Spleen (tissue), 7 donors: Measurements from ENCODE around the gene BPI.

ENCODE experiments used
- CTCF ChIP-seq, 11 experiments: fragments of 200-600 bp in 7 of 11; fragments of 450-650 bp in 4 of 11; sonication (generic) in 4 of 11; IDR thresholded peaks in 8 of 11; conservative IDR thresholded peaks in 3 of 11; 1 replicate in 7 of 11; 2 replicates in 4 of 11; pipeline versions ENCODE4 v1.4.0 to v1.8.0; 2016 to 2021; ENCODE audit warnings: antibody characterized with exemption in 11 of 11, inconsistent platforms in 4 of 11, mild to moderate bottlenecking in 1 of 11
- POLR2A ChIP-seq, 3 donors: fragments of 450-650 bp; IDR thresholded peaks; one replicate each; pipeline ENCODE4 v1.5.1; 2017; ENCODE audit warnings: antibody characterized with exemption in 3 of 3, mild to moderate bottlenecking in 1 of 3
- POLR2AphosphoS5 ChIP-seq, 3 donors: sonication (generic); formaldehyde crosslinking; IDR thresholded peaks; one replicate each; pipeline ENCODE4 v1.5.1; 2017; ENCODE audit warnings: antibody characterized with exemption in 3 of 3
- donor health status: DM: no; HTN: no; CAD: no; lungs with moderate emphysema.
- donor health status: DM: no; HTN: no; CAD: no.
- donor health status: DM: no; HTN: no; CAD: no.

- TF ChIP-seq POLR2AphosphoS5 (IDR thresholded peaks at IDR 0.05) (no peak), CTCF (IDR thresholded peaks at IDR 0.05 in 8 of 11, conservative IDR thresholded peaks at IDR 0.05 in 3 of 11) (no peak), POLR2A (IDR thresholded peaks at IDR 0.05) (no peak)
Measured at GRCh38 chr20:38386004-38386403, 82.0 kb downstream of the BPI start.
